Fibroblast of lung (primary cell): ENCODE measurements around the gene SDS. TPM values are rescaled to one million over a fixed set of nuclear protein-coding genes. Genes with fewer than 3 reads are reported as not detected.
A peak's percentile ranks its signal among the peaks of the same experiment; 100 is the strongest.

Experiments
- DNase-seq, 2 donors: peaks; one replicate each; pipeline versions ENCODE4 v3.0.0 to v3.0.0-alpha.2; 2010; ENCODE audit warnings: low read depth in 2 of 2
- H2AFZ ChIP-seq: 2 replicates; pipeline ENCODE4 v1.5.1; 2012; ENCODE audit warnings: low read length, control low read depth, inconsistent platforms
- H3K27ac ChIP-seq: 2 replicates; pipeline ENCODE4 v1.5.1; 2011; ENCODE audit warnings: low read length, control low read depth; ENCODE audit not compliant: insufficient read depth
- H3K27me3 ChIP-seq: 2 replicates; pipeline ENCODE4 v1.5.1; 2011; ENCODE audit warnings: mild to moderate bottlenecking, low read length; ENCODE audit not compliant: control insufficient read depth, insufficient read depth
- H3K36me3 ChIP-seq: 2 replicates; pipeline ENCODE4 v1.5.1; 2011; ENCODE audit warnings: low read length; ENCODE audit not compliant: control insufficient read depth, insufficient read depth
- H3K4me1 ChIP-seq: 2 replicates; pipeline ENCODE4 v1.5.1; 2011; ENCODE audit warnings: low read length; ENCODE audit not compliant: control insufficient read depth, insufficient read depth; ENCODE audit errors: extremely low read depth
- H3K4me2 ChIP-seq: 2 replicates; pipeline ENCODE4 v1.5.1; 2011; ENCODE audit warnings: low read length, control low read depth; ENCODE audit not compliant: insufficient read depth; ENCODE audit errors: extremely low read depth
- H3K4me3 ChIP-seq, 4 experiments: fragments of 200-600 bp in 1 of 4; sonication (generic) in 1 of 4; replicated peaks in 1 of 4; 2 replicates each; pipeline ENCODE4 v1.5.1; 2011 to 2016; ENCODE audit warnings: low read length in 4 of 4, low read depth in 3 of 4, mild to moderate bottlenecking in 3 of 4, control low read depth in 2 of 4, inconsistent platforms in 1 of 4, mixed read lengths in 1 of 4; ENCODE audit not compliant: insufficient read depth in 1 of 4; ENCODE audit errors: control extremely low read depth in 1 of 4
- H3K79me2 ChIP-seq: 2 replicates; pipeline ENCODE4 v1.5.1; 2012; ENCODE audit warnings: mild to moderate bottlenecking, low read length, inconsistent platforms; ENCODE audit not compliant: control insufficient read depth, insufficient read depth
- H3K9ac ChIP-seq: 2 replicates; pipeline ENCODE4 v1.5.1; 2011; ENCODE audit warnings: mild to moderate bottlenecking, low read length, control low read depth; ENCODE audit not compliant: insufficient read depth
- H3K9me3 ChIP-seq: 2 replicates; pipeline ENCODE4 v1.5.1; 2012; ENCODE audit warnings: low read depth, low read length; ENCODE audit not compliant: control insufficient read depth, insufficient read depth
- H4K20me1 ChIP-seq: 2 replicates; pipeline ENCODE4 v1.5.1; 2011; ENCODE audit warnings: low read length; ENCODE audit not compliant: control insufficient read depth, insufficient read depth; ENCODE audit errors: extremely low read depth
- CTCF ChIP-seq, 2 donors: IDR thresholded peaks in 1 of 2; conservative IDR thresholded peaks in 1 of 2; 1 replicate in 1 of 2; 2 replicates in 1 of 2; pipeline ENCODE4 v1.5.1; 2011 to 2012; ENCODE audit warnings: low read length in 2 of 2, control low read depth in 1 of 2, inconsistent platforms in 1 of 2, low read depth in 1 of 2, mild to moderate bottlenecking in 1 of 2
- EZH2 ChIP-seq: IDR thresholded peaks from 2 replicates; pipeline ENCODE4 v1.5.1; 2012; ENCODE audit warnings: low read length, control low read depth, mild to moderate bottlenecking; ENCODE audit errors: missing control alignments
- polyA plus RNA-seq, 2 donors: library from polyadenylated mRNA; depleted of rRNA in 1 of 2; stranded (reverse) in 1 of 2; unstranded in 1 of 2; fragments of >200 nt; gene quantifications; 2 replicates each; pipeline ENCODE4 v1.2.1, GENCODE V29; 2011 to 2012; ENCODE audit warnings: missing spikeins in 1 of 2
- total RNA-seq: library from RNA; depleted of rRNA; stranded (reverse); fragments of >200 nt; gene quantifications from 2 replicates; pipeline ENCODE4 v1.2.1, GENCODE V29; 2014

SDS gene
- total and polyA plus RNA-seq, 2 donors (not counting 1 experiment from before 2014, with no cell fraction given), result not detected

GRCh38 chr12:113359939-113360748 lies 43.5 kb downstream of the SDS start:
- no peak overlapping the region for H3K27ac ChIP-seq
- H3K79me2 ChIP-seq, result peaks cover 10% of the 10 kb centered on the region
- peak overlapping the region; percentile 72 to 93 (median 85) for H3K4me3 ChIP-seq
- peaks cover 4% of the 10 kb centered on the region for H3K4me1 ChIP-seq
- H3K36me3 ChIP-seq, result peaks cover 2% of the 10 kb centered on the region
- peak in 1 of 2 donors; percentile 22 for DNase-seq
- peak overlapping the region; percentile 94 for H3K4me2 ChIP-seq
- peak; percentile 16 to 26 for TF ChIP-seq CTCF (conservative IDR thresholded peaks at IDR 0.05 in 1 of 2, IDR thresholded peaks at IDR 0.05 in 1 of 2; ENCODE audit: low read depth in 1 of 2, low read length in 2 of 2)
- TF ChIP-seq EZH2, result no peak
- H3K27me3 ChIP-seq, result no peaks in the 10 kb centered on the region
- no peaks in the 10 kb centered on the region for H4K20me1 ChIP-seq
- no peak overlapping the region for H3K9ac ChIP-seq
- no peak overlapping the region for H2AFZ ChIP-seq
- no peaks in the 10 kb centered on the region for H3K9me3 ChIP-seq

- Histone ChIP-seq H3K4me3 (peak overlapping the region; percentile 72 to 93 (median 85)), H3K27me3 (no peaks in the 10 kb centered on the region), H3K9ac (peak overlapping the region; percentile 77), H3K9me3 (no peaks in the 10 kb centered on the region), H2AFZ (peak overlapping the region; percentile 71), H3K79me2 (peaks cover 10% of the 10 kb centered on the region), H3K27ac (peak overlapping the region; percentile 57), H3K36me3 (peaks cover 2% of the 10 kb centered on the region), H4K20me1 (no peaks in the 10 kb centered on the region), H3K4me1 (peaks cover 4% of the 10 kb centered on the region), H3K4me2 (peak overlapping the region; percentile 94)
- peak; percentile 19 to 30 for DNase-seq
- TF ChIP-seq CTCF (conservative IDR thresholded peaks at IDR 0.05 in 1 of 2, IDR thresholded peaks at IDR 0.05 in 1 of 2; ENCODE audit: low read depth in 1 of 2, low read length in 2 of 2) (no peak), EZH2 (no peak)
These were observed 44.4 kb downstream of the SDS start for GRCh38 chr12:113359133-113359938.
